ENCODE data around the gene LSM3. TPM values are rescaled to one million over a fixed set of nuclear protein-coding genes. Genes with fewer than 3 reads are reported as not detected.

Gene LSM3
- total and polyA plus RNA-seq, 9 of the 15 experiments (the other 6 are each of a cell fraction or from before 2014, with no cell fraction given), result 33.8 to 203 (median 61.2) TPM

GRCh38 chr3:14144423-14145075 lies 34.1 kb upstream of the LSM3 start (continued):
- TF ChIP-seq, protein P1, sequence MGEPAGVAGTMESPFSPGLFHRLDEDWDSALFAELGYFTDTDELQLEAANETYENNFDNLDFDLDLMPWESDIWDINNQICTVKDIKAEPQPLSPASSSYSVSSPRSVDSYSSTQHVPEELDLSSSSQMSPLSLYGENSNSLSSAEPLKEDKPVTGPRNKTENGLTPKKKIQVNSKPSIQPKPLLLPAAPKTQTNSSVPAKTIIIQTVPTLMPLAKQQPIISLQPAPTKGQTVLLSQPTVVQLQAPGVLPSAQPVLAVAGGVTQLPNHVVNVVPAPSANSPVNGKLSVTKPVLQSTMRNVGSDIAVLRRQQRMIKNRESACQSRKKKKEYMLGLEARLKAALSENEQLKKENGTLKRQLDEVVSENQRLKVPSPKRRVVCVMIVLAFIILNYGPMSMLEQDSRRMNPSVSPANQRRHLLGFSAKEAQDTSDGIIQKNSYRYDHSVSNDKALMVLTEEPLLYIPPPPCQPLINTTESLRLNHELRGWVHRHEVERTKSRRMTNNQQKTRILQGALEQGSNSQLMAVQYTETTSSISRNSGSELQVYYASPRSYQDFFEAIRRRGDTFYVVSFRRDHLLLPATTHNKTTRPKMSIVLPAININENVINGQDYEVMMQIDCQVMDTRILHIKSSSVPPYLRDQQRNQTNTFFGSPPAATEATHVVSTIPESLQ (CRISPR knock-in tag; IDR thresholded peaks at IDR 0.05), result no peak
- TF ChIP-seq, protein P2, sequence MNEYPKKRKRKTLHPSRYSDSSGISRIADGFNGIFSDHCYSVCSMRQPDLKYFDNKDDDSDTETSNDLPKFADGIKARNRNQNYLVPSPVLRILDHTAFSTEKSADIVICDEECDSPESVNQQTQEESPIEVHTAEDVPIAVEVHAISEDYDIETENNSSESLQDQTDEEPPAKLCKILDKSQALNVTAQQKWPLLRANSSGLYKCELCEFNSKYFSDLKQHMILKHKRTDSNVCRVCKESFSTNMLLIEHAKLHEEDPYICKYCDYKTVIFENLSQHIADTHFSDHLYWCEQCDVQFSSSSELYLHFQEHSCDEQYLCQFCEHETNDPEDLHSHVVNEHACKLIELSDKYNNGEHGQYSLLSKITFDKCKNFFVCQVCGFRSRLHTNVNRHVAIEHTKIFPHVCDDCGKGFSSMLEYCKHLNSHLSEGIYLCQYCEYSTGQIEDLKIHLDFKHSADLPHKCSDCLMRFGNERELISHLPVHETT (CRISPR knock-in tag; conservative IDR thresholded peaks at IDR 0.05 in 1 of 2, IDR thresholded peaks at IDR 0.05 in 1 of 2), result peak in 1 of 2 experiments; percentile 82; a peak in 2 of 4 replicates
- TF ChIP-seq UBTF (IDR thresholded peaks at IDR 0.05; ENCODE audit: borderline replicate concordance in 1 of 2, low read depth in 2 of 2, low read length in 2 of 2) (0 out of 4 replicates have a peak, but pooled peaks of 1 of the 2 experiments have one; percentile 41), MBD2 (IDR thresholded peaks at IDR 0.05; ENCODE audit: borderline replicate concordance, low read depth) (0 out of 2 replicates have a peak, but pooled peaks have one; percentile 34), GMEB1 (CRISPR knock-in tag; IDR thresholded peaks at IDR 0.05) (no peak), SMARCE1 (IDR thresholded peaks at IDR 0.05) (peak; percentile 89), EHMT2 (IDR thresholded peaks at IDR 0.05) (no peak), AFF4 (CRISPR knock-in tag; IDR thresholded peaks at IDR 0.05) (no peak), ZNF778 (CRISPR knock-in tag; IDR thresholded peaks at IDR 0.05) (no peak), HIVEP1 (CRISPR knock-in tag; IDR thresholded peaks at IDR 0.05) (no peak), RHOXF2B (CRISPR knock-in tag; conservative IDR thresholded peaks at IDR 0.05) (no peak), U2AF2 (optimal IDR thresholded peaks at IDR 0.05; ENCODE audit: low read depth, low read length) (no peak)
- TF ChIP-seq, protein P3, sequence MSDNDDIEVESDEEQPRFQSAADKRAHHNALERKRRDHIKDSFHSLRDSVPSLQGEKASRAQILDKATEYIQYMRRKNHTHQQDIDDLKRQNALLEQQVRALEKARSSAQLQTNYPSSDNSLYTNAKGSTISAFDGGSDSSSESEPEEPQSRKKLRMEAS (CRISPR knock-in tag; IDR thresholded peaks at IDR 0.05), result no peak

Measured in K562 (cell line).